ENCODE measurements around the gene HOXA1.

DNA sequence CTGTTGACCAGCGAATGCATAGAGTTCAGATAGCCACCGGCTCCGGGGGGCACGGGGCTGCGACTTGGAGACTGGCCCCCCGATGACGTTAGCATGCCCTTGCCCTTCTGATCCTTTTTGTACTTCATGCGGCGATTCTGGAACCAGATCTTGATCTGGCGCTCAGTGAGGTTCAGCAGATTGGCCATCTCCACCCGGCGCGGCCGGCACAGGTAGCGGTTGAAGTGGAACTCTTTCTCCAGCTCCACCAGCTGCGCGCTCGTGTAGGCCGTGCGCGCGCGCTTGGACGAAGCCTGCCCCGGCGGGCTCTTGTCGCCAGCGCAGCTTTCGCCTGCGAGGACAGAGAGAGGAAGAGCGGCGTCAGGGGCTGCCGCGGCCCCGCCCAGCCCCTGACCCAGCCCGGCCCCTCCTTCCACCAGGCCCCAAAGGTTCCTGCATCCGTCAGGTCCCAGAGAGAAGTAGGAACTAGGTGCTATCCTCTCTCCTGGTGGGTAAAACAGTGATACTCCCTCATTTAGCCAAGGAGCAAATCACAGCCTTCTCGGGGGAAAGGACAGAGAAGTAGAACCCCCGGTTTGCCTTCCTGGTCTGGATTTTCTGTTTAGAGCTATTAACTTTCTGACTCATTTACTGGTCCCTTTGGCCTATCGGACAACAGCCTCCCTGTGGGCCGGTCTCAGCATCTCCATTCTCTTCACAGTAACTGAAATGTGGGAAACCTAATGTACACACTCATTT lies 12.8 kb upstream of the HOXA1 start:
- TF ChIP-seq, protein P1, sequence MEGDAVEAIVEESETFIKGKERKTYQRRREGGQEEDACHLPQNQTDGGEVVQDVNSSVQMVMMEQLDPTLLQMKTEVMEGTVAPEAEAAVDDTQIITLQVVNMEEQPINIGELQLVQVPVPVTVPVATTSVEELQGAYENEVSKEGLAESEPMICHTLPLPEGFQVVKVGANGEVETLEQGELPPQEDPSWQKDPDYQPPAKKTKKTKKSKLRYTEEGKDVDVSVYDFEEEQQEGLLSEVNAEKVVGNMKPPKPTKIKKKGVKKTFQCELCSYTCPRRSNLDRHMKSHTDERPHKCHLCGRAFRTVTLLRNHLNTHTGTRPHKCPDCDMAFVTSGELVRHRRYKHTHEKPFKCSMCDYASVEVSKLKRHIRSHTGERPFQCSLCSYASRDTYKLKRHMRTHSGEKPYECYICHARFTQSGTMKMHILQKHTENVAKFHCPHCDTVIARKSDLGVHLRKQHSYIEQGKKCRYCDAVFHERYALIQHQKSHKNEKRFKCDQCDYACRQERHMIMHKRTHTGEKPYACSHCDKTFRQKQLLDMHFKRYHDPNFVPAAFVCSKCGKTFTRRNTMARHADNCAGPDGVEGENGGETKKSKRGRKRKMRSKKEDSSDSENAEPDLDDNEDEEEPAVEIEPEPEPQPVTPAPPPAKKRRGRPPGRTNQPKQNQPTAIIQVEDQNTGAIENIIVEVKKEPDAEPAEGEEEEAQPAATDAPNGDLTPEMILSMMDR (IDR thresholded peaks at IDR 0.05; ENCODE audit: low read length) = no peak
- TF ChIP-seq EZH2 (optimal IDR thresholded peaks at IDR 0.05; ENCODE audit: low read depth, low read length) = no peak
